Measurements from ENCODE around the gene RNASE7. TPM values are rescaled to one million over a fixed set of nuclear protein-coding genes. Genes with fewer than 3 reads are reported as not detected.

The RNASE7 gene
- total RNA-seq, 1 donor from 2014 or later = not detected

GRCh38 chr14:21024585-21025370 lies 17.4 kb upstream of the RNASE7 start, which contains the start of gene NDRG2:
Gene NDRG2 (minus strand): TSS chr14:21025061. CDS start chr14:21023315, 1,746 bp downstream.
- H3K9ac ChIP-seq (ENCODE audit: low read length) = peak within 1 kb of the TSS; percentile 33
- no peaks in the 10 kb centered on the region for H3K79me2 ChIP-seq (ENCODE audit: insufficient read depth, low read length)
- Mint-ChIP-seq H3K36me3 (ENCODE audit: low read depth, unreplicated experiment) (peaks cover 6% of the 10 kb centered on the region), H3K9me3 (ENCODE audit: unreplicated experiment) (peaks cover 5% of the 10 kb centered on the region), H3K27me3 (ENCODE audit: low read depth, unreplicated experiment) (peaks cover 34% of the 10 kb centered on the region), H3K4me3 (ENCODE audit: unreplicated experiment) (peak within 1 kb of the TSS; percentile 88), H3K4me1 (ENCODE audit: low read depth, unreplicated experiment) (peaks cover 13% of the 10 kb centered on the region), H3K27ac (ENCODE audit: unreplicated experiment) (no peak within 1 kb of the TSS)
- TF ChIP-seq EZH2 (IDR thresholded peaks at IDR 0.05; ENCODE audit: insufficient read depth, low read length) (peak; percentile 84), CTCF (IDR thresholded peaks at IDR 0.05; ENCODE audit: insufficient read depth, low read depth, low read length) (no peak)
- peak within 1 kb of the TSS; percentile 81 for H2AFZ ChIP-seq (ENCODE audit: low read depth, low read length)
- no peaks in the 10 kb centered on the region for H4K20me1 ChIP-seq (ENCODE audit: insufficient read depth, low read length)
- H3K27me3 ChIP-seq (ENCODE audit: insufficient read depth, low read length) = peaks cover 23% of the 10 kb centered on the region
- H3K9me3 ChIP-seq (ENCODE audit: insufficient read depth, low read depth, low read length) = no peaks in the 10 kb centered on the region
- peaks cover 7% of the 10 kb centered on the region for H3K4me1 ChIP-seq (ENCODE audit: insufficient read depth, low read length)
- H3K36me3 ChIP-seq (ENCODE audit: insufficient read depth, low read length) = no peaks in the 10 kb centered on the region
- H3K27ac ChIP-seq (ENCODE audit: low read depth, low read length) = no peak within 1 kb of the TSS
- no peak for FAIRE-seq
- peak within 1 kb of the TSS; percentile 54 for H3K4me3 ChIP-seq (ENCODE audit: insufficient read depth, low read depth, low read length)
- no peak for DNase-seq (ENCODE audit: low read depth)
- H3K4me2 ChIP-seq (ENCODE audit: low read length) = peak within 1 kb of the TSS; percentile 81

- H3K79me2 ChIP-seq (ENCODE audit: insufficient read depth, low read length) = no peaks in the 10 kb centered on the region
- DNase-seq (ENCODE audit: low read depth) = no peak
- H3K27ac Mint-ChIP-seq (ENCODE audit: unreplicated experiment) = no peak overlapping the region
- peak overlapping the region; percentile 5 for H3K9ac ChIP-seq (ENCODE audit: low read length)
- no peak overlapping the region for H3K27ac ChIP-seq (ENCODE audit: low read depth, low read length)
- H4K20me1 ChIP-seq (ENCODE audit: insufficient read depth, low read length) = no peaks in the 10 kb centered on the region
- H3K27me3 ChIP-seq (ENCODE audit: insufficient read depth, low read length) = peaks cover 23% of the 10 kb centered on the region
- H3K4me3 Mint-ChIP-seq (ENCODE audit: unreplicated experiment) = peak overlapping the region; percentile 88
- FAIRE-seq = no peak
- H2AFZ ChIP-seq (ENCODE audit: low read depth, low read length) = peak overlapping the region; percentile 81
- H3K4me1 Mint-ChIP-seq (ENCODE audit: low read depth, unreplicated experiment) = peaks cover 13% of the 10 kb centered on the region
- H3K27me3 Mint-ChIP-seq (ENCODE audit: low read depth, unreplicated experiment) = peaks cover 40% of the 10 kb centered on the region
- peak overlapping the region; percentile 81 for H3K4me2 ChIP-seq (ENCODE audit: low read length)
- peak overlapping the region; percentile 48 for H3K4me3 ChIP-seq (ENCODE audit: insufficient read depth, low read depth, low read length)
- no peak for TF ChIP-seq CTCF (IDR thresholded peaks at IDR 0.05; ENCODE audit: insufficient read depth, low read depth, low read length)
- no peak for TF ChIP-seq EZH2 (IDR thresholded peaks at IDR 0.05; ENCODE audit: insufficient read depth, low read length)
- H3K36me3 ChIP-seq (ENCODE audit: insufficient read depth, low read length) = no peaks in the 10 kb centered on the region
- peaks cover 6% of the 10 kb centered on the region for H3K36me3 Mint-ChIP-seq (ENCODE audit: low read depth, unreplicated experiment)
- H3K9me3 ChIP-seq (ENCODE audit: insufficient read depth, low read depth, low read length) = no peaks in the 10 kb centered on the region
- H3K9me3 Mint-ChIP-seq (ENCODE audit: unreplicated experiment) = peaks cover 7% of the 10 kb centered on the region
- H3K4me1 ChIP-seq (ENCODE audit: insufficient read depth, low read length) = peaks cover 7% of the 10 kb centered on the region
Observed at GRCh38 chr14:21025371-21026273, 16.5 kb upstream of the RNASE7 start.

Measured in astrocyte (in vitro differentiated cells and primary cell).